Pons (tissue), 1 donor: ENCODE measurements around the gene TRAM2.
A peak's percentile ranks its signal among the peaks of the same experiment; 100 is the strongest.

Experiments
- DNase-seq: peaks from one replicate; pipeline ENCODE4 v3.0.0-alpha.2; 2016; ENCODE audit warnings: low spot score

TRAM2 gene

GRCh38 chr6:52570291-52570700, 6.6 kb downstream of the TRAM2 start:
- DNase-seq = no peak

GRCh38 chr6:52568320-52568719, 8.5 kb downstream of the TRAM2 start:
- no peak for DNase-seq

- no peak for DNase-seq
These were observed 10.0 kb downstream of the TRAM2 start for GRCh38 chr6:52566853-52567279.

- DNase-seq = no peak
These were observed 10.7 kb downstream of the TRAM2 start for GRCh38 chr6:52566201-52566600.

GRCh38 chr6:52564856-52565255, 12.0 kb downstream of the TRAM2 start:
- no peak for DNase-seq

- DNase-seq = no peak
These were observed 13.9 kb downstream of the TRAM2 start for GRCh38 chr6:52562911-52563310.

- DNase-seq = no peak
These were observed 16.4 kb downstream of the TRAM2 start for GRCh38 chr6:52560462-52560861.

- no peak for DNase-seq
These were observed 18.4 kb downstream of the TRAM2 start for GRCh38 chr6:52558266-52559000.

GRCh38 chr6:52557389-52558265, 19.2 kb downstream of the TRAM2 start:
- no peak for DNase-seq

GRCh38 chr6:52555518-52556233, 21.2 kb downstream of the TRAM2 start:
- DNase-seq = no peak

GRCh38 chr6:52554684-52555280, 22.1 kb downstream of the TRAM2 start:
- no peak for DNase-seq

- DNase-seq = no peak
These were observed 23.1 kb downstream of the TRAM2 start for GRCh38 chr6:52553719-52554118.

GRCh38 chr6:52553158-52553557, 23.7 kb downstream of the TRAM2 start:
- no peak for DNase-seq

- DNase-seq = no peak
These were observed 24.6 kb downstream of the TRAM2 start for GRCh38 chr6:52552278-52552643.

GRCh38 chr6:52551483-52552277, 25.2 kb downstream of the TRAM2 start:
- DNase-seq = peak; percentile 42

GRCh38 chr6:52550870-52551269, 26.0 kb downstream of the TRAM2 start:
- DNase-seq = no peak

- DNase-seq = no peak
These were observed 26.8 kb downstream of the TRAM2 start for GRCh38 chr6:52550014-52550575.

GRCh38 chr6:52549428-52549827, 27.4 kb downstream of the TRAM2 start:
- DNase-seq = no peak

- DNase-seq = no peak
These were observed 27.9 kb downstream of the TRAM2 start for GRCh38 chr6:52548999-52549398.

GRCh38 chr6:52548353-52548713, 28.5 kb downstream of the TRAM2 start:
- no peak for DNase-seq
